ENCODE data around the gene SLC16A6.

- no peak for TF ChIP-seq JUN (CRISPR knock-in tag; IDR thresholded peaks at IDR 0.05)
- no peak for TF ChIP-seq IRF2 (CRISPR knock-in tag; IDR thresholded peaks at IDR 0.05; ENCODE audit: borderline replicate concordance, low read depth)
- no peak for TF ChIP-seq ZMAT4 (CRISPR knock-in tag; IDR thresholded peaks at IDR 0.05)
- TF ChIP-seq NR2C2 (CRISPR knock-in tag; IDR thresholded peaks at IDR 0.05) = no peak
- no peak for TF ChIP-seq IRF1 (CRISPR knock-in tag; IDR thresholded peaks at IDR 0.05)
- TF ChIP-seq CTCF (IDR thresholded peaks at IDR 0.05) = no peak
- TF ChIP-seq SP1 (CRISPR knock-in tag; conservative IDR thresholded peaks at IDR 0.05) = no peak
- no peak for TF ChIP-seq ZNF512 (CRISPR knock-in tag; IDR thresholded peaks at IDR 0.05; ENCODE audit: borderline replicate concordance)
These were observed 61.9 kb downstream of the SLC16A6 start for GRCh38 chr17:68228817-68229570.
